GM12892 (cell line): ENCODE measurements around the gene TAF1A.

Experiments
- DNase-seq: peaks from one replicate; pipeline ENCODE4 v3.0.0; 2011; ENCODE audit not compliant: insufficient read length
- FAIRE-seq: peaks from 2 replicates; lab custom pipeline; 2011; peaks lifted over from hg19 to GRCh38; lab: Jason Lieb, UNC
- POLR2A ChIP-seq: IDR thresholded peaks from 2 replicates; pipeline ENCODE4 v1.6.1; 2011; ENCODE audit warnings: low read depth, low read length, control low read depth
- POLR2AphosphoS5 ChIP-seq: IDR thresholded peaks from 2 replicates; pipeline ENCODE4 v1.6.1; 2011; ENCODE audit warnings: low read depth, low read length, control low read depth
- TAF1 ChIP-seq: IDR thresholded peaks from 2 replicates; pipeline ENCODE4 v1.6.1; 2011; ENCODE audit warnings: low read depth, mild to moderate bottlenecking, control low read depth, low read length, borderline replicate concordance

TAF1A gene

GRCh38 chr1:222552882-222553281 lies 36.9 kb downstream of the TAF1A start:
- DNase-seq: no peak
- no peak for FAIRE-seq
- no peak for TF ChIP-seq POLR2AphosphoS5
- no peak for TF ChIP-seq POLR2A
- no peak for TF ChIP-seq TAF1

GRCh38 chr1:222547944-222548671 lies 41.6 kb downstream of the TAF1A start, which contains the start of gene HHIPL2:
Gene HHIPL2 (minus strand): TSS chr1:222548104. CDS start chr1:222548044, 60 bp downstream.
- TF ChIP-seq TAF1 (no peak), POLR2AphosphoS5 (no peak), POLR2A (no peak)
- no peak for FAIRE-seq
- DNase-seq: no peak

- DNase-seq (no peak), FAIRE-seq (no peak)
- no peak for TF ChIP-seq POLR2A
- TF ChIP-seq POLR2AphosphoS5: no peak
- TF ChIP-seq TAF1: no peak
Observed at GRCh38 chr1:222547260-222547614, 42.5 kb downstream of the TAF1A start.

GRCh38 chr1:222546548-222547259 lies 43.0 kb downstream of the TAF1A start:
- no peak for DNase-seq
- FAIRE-seq: no peak
- TF ChIP-seq POLR2A (no peak), TAF1 (no peak), POLR2AphosphoS5 (no peak)

GRCh38 chr1:222546091-222546490 lies 43.6 kb downstream of the TAF1A start:
- DNase-seq (no peak), FAIRE-seq (no peak)
- no peak for TF ChIP-seq TAF1
- no peak for TF ChIP-seq POLR2AphosphoS5
- TF ChIP-seq POLR2A: no peak

- no peak for FAIRE-seq
- TF ChIP-seq TAF1: no peak
Observed at GRCh38 chr1:222543817-222544216, 45.9 kb downstream of the TAF1A start.

GRCh38 chr1:222540598-222540995 lies 49.1 kb downstream of the TAF1A start:
- DNase-seq (no peak), FAIRE-seq (no peak)
- TF ChIP-seq POLR2AphosphoS5: no peak
- no peak for TF ChIP-seq TAF1
- TF ChIP-seq POLR2A: no peak

More at GRCh38 chr1:222543817-222544216, 45.9 kb downstream of the TAF1A start:
- no peak for DNase-seq

GRCh38 chr1:222539951-222540597 lies 49.7 kb downstream of the TAF1A start:
- TF ChIP-seq POLR2A (no peak), POLR2AphosphoS5 (no peak), TAF1 (no peak)
- FAIRE-seq (no peak), DNase-seq (no peak)

GRCh38 chr1:222535455-222535854 lies 54.3 kb downstream of the TAF1A start:
- FAIRE-seq (no peak), DNase-seq (no peak)
- TF ChIP-seq POLR2A (no peak), TAF1 (no peak), POLR2AphosphoS5 (no peak)

GRCh38 chr1:222530852-222531251 lies 58.9 kb downstream of the TAF1A start:
- TF ChIP-seq POLR2AphosphoS5 (no peak), TAF1 (no peak), POLR2A (no peak)
- DNase-seq (no peak), FAIRE-seq (no peak)

- TF ChIP-seq POLR2A (no peak), POLR2AphosphoS5 (no peak), TAF1 (no peak)
- DNase-seq: no peak
- no peak for FAIRE-seq
Observed at GRCh38 chr1:222529916-222530315, 59.8 kb downstream of the TAF1A start.

GRCh38 chr1:222529181-222529580 lies 60.6 kb downstream of the TAF1A start:
- no peak for TF ChIP-seq POLR2AphosphoS5
- no peak for TF ChIP-seq POLR2A
- TF ChIP-seq TAF1: no peak
- no peak for DNase-seq
- no peak for FAIRE-seq

GRCh38 chr1:222525951-222526350 lies 63.8 kb downstream of the TAF1A start:
- TF ChIP-seq POLR2A: no peak
- no peak for TF ChIP-seq TAF1
- DNase-seq: no peak

More at GRCh38 chr1:222525951-222526350, 63.8 kb downstream of the TAF1A start:
- FAIRE-seq: no peak
